IMR-90 (cell line): ENCODE results near the gene VAT1L. TPM values are rescaled to one million over a fixed set of nuclear protein-coding genes. Genes with fewer than 3 reads are reported as not detected.

Experiments used
- ATAC-seq: fragments of 200-7000 bp; cut with Tn5 transposase; 2 replicates; pipeline ENCODE4 v1.9.1; 2020; ENCODE audit warnings: low read depth, mild to moderate bottlenecking, moderate library complexity
- BruUV-seq: library from RNA; stranded (reverse); fragments of 400-500 nt; replicated peaks from 2 replicates; lab custom pipeline; 2021; lab: Mats Ljungman, UMichigan
- CTCF ChIA-PET: fragments of 300-600 bp; formaldehyde crosslinking; extraction: SDS; loops from one replicate; lab custom pipeline; 2021; ENCODE audit warnings: antibody characterized with exemption; lab: Yijun Ruan, JAX
- POLR2A ChIA-PET: fragments of 300-600 bp; sonication (Branson Sonifier 250); formaldehyde crosslinking; loops from one replicate; lab custom pipeline; 2022; ENCODE audit warnings: antibody characterized with exemption; ENCODE audit not compliant: unreplicated experiment; lab: Charles Lee
- DNase-seq: peaks from one replicate; pipeline ENCODE4 v3.0.0; 2013
- H2AFZ ChIP-seq: replicated peaks from 2 replicates; pipeline ENCODE3; 2013; ENCODE audit warnings: low read length, mild to moderate bottlenecking; ENCODE audit not compliant: poor library complexity
- H2AK5ac ChIP-seq: 2 replicates; pipeline ENCODE4 v1.6.1; 2013; ENCODE audit warnings: low read depth, low read length, inconsistent platforms
- H2AK9ac ChIP-seq: replicated peaks from 2 replicates; pipeline ENCODE3; 2013; ENCODE audit warnings: mild to moderate bottlenecking, low read depth, low read length, moderate library complexity; ENCODE audit not compliant: poor library complexity
- H2BK120ac ChIP-seq: 2 replicates; pipeline ENCODE4 v1.6.1; 2013; ENCODE audit warnings: low read depth, low read length, inconsistent platforms
- H2BK15ac ChIP-seq: 3 replicates; pipeline ENCODE4 v1.6.1; 2013; ENCODE audit warnings: low read depth, low read length, inconsistent platforms
- H2BK20ac ChIP-seq: 2 replicates; pipeline ENCODE4 v1.6.1; 2013; ENCODE audit warnings: low read depth, mild to moderate bottlenecking, inconsistent platforms, low read length, moderate library complexity
- H2BK5ac ChIP-seq: 2 replicates; pipeline ENCODE4 v1.6.1; 2013; ENCODE audit warnings: mild to moderate bottlenecking, low read depth, low read length, inconsistent platforms; ENCODE audit not compliant: poor library complexity, severe bottlenecking
- H3K14ac ChIP-seq: replicated peaks from 2 replicates; pipeline ENCODE4 v1.6.1; 2013; ENCODE audit warnings: low read depth, low read length, inconsistent platforms
- H3K18ac ChIP-seq: 2 replicates; pipeline ENCODE4 v1.6.1; 2013; ENCODE audit warnings: low read depth, low read length, control low read depth
- H3K23ac ChIP-seq: 2 replicates; pipeline ENCODE4 v1.6.1; 2013; ENCODE audit warnings: low read depth, low read length, inconsistent platforms
- H3K27ac ChIP-seq: 2 replicates; pipeline ENCODE4 v1.5.1; 2013; ENCODE audit warnings: mild to moderate bottlenecking, control low read depth, low read length; ENCODE audit not compliant: insufficient read depth
- H3K27me3 ChIP-seq: 2 replicates; pipeline ENCODE4 v1.6.1; 2013; ENCODE audit warnings: low read length; ENCODE audit not compliant: control insufficient read depth, insufficient read depth
- H3K36me3 ChIP-seq: 2 replicates; pipeline ENCODE4 v1.6.1; 2013; ENCODE audit warnings: low read length, mixed read lengths; ENCODE audit not compliant: control insufficient read depth, insufficient read depth
- H3K4ac ChIP-seq: 2 replicates; pipeline ENCODE4 v1.6.1; 2013; ENCODE audit warnings: low read depth, low read length, inconsistent platforms
- H3K4me1 ChIP-seq: 2 replicates; pipeline ENCODE4 v1.6.1; 2013; ENCODE audit warnings: low read length, mixed read lengths; ENCODE audit not compliant: control insufficient read depth, insufficient read depth
- H3K4me2 ChIP-seq: 2 replicates; pipeline ENCODE4 v1.6.1; 2013; ENCODE audit warnings: low read depth, mild to moderate bottlenecking, control low read depth, low read length, moderate library complexity
- H3K4me3 ChIP-seq: 2 replicates; pipeline ENCODE4 v1.5.1; 2013; ENCODE audit warnings: low read depth, mild to moderate bottlenecking, control low read depth, low read length, moderate library complexity; ENCODE audit not compliant: insufficient read depth
- H3K56ac ChIP-seq: 2 replicates; pipeline ENCODE4 v1.6.1; 2013; ENCODE audit warnings: low read length, inconsistent platforms; ENCODE audit not compliant: insufficient read depth; ENCODE audit errors: extremely low read depth
- H3K79me1 ChIP-seq, 2 experiments: 2 replicates each; pipeline ENCODE4 v1.6.1; 2013; ENCODE audit warnings: low read length in 2 of 2, inconsistent platforms in 1 of 2, low read depth in 1 of 2
- H3K9ac ChIP-seq: 2 replicates; pipeline ENCODE4 v1.6.1; 2013; ENCODE audit warnings: low read depth, low read length, control low read depth
- H3K9me1 ChIP-seq: 2 replicates; pipeline ENCODE4 v1.6.1; 2013; ENCODE audit warnings: low read length, inconsistent platforms; ENCODE audit not compliant: insufficient read depth
- H3K9me3 ChIP-seq: 2 replicates; pipeline ENCODE4 v1.6.1; 2013; ENCODE audit warnings: low read length; ENCODE audit not compliant: control insufficient read depth, insufficient read depth
- H4K20me1 ChIP-seq: 2 replicates; pipeline ENCODE4 v1.6.1; 2013; ENCODE audit warnings: low read length, inconsistent platforms; ENCODE audit not compliant: insufficient read depth
- H4K5ac ChIP-seq: 2 replicates; pipeline ENCODE4 v1.6.1; 2013; ENCODE audit warnings: mild to moderate bottlenecking, low read depth, low read length, control low read depth
- H4K8ac ChIP-seq, 2 experiments: 2 replicates each; pipeline ENCODE4 v1.6.1; 2013; ENCODE audit warnings: low read depth in 2 of 2, low read length in 2 of 2, control low read depth in 1 of 2, inconsistent platforms in 1 of 2
- H4K91ac ChIP-seq: 2 replicates; pipeline ENCODE4 v1.6.1; 2013; ENCODE audit warnings: low read depth, low read length, inconsistent platforms; ENCODE audit not compliant: insufficient read depth
- BHLHE40 ChIP-seq: fragments of 150-350 bp; IDR thresholded peaks from 2 replicates; pipeline ENCODE4 v1.6.1; 2016; ENCODE audit warnings: mild to moderate bottlenecking, low read depth, low read length
- MXI1 ChIP-seq: IDR thresholded peaks from 2 replicates; pipeline ENCODE4 v1.6.1; 2012; ENCODE audit warnings: low read depth, mild to moderate bottlenecking, low read length, moderate library complexity, borderline replicate concordance
- RCOR1 ChIP-seq: IDR thresholded peaks from 2 replicates; pipeline ENCODE4 v1.6.1; 2012; ENCODE audit warnings: mild to moderate bottlenecking, low read length, improper control_type of control experiment; ENCODE audit not compliant: insufficient replicate concordance
- SMC3 ChIP-seq: fragments of 150-350 bp; IDR thresholded peaks from 2 replicates; pipeline ENCODE4 v1.6.1; 2016; ENCODE audit warnings: low read depth, mild to moderate bottlenecking, antibody characterized with exemption, low read length, moderate library complexity
- WGBS, 2 experiments: methylation state at CpG; one replicate each; pipeline versions ENCODE4 v1.1.5 to v1.1.7; 2013; ENCODE audit warnings: missing lambda C conversion rate in 2 of 2; ENCODE audit not compliant: insufficient read length in 1 of 2; ENCODE audit errors: extremely low coverage in 2 of 2; 5-methylcytosine and 5-hydroxymethylcytosine counted together
- dilution Hi-C: fragments of 300-500 bp; cut with HindIII; formaldehyde crosslinking; loops from one replicate; pipeline ENCODE4 v1.14.3; 2018; ENCODE audit warnings: low sequenced_read_pairs; ENCODE audit not compliant: unreplicated experiment
- in situ Hi-C: fragments of 300-500 bp; cut with MboI; formaldehyde crosslinking; loops from 3 replicates; pipeline ENCODE4 v1.14.3; 2019; ENCODE audit warnings: low sequenced_read_pairs, inconsistent platforms, mixed read lengths
- intact Hi-C: fragments of 100-400 bp; cut with micrococcal nuclease; formaldehyde crosslinking; loops from 2 replicates; pipeline ENCODE4 v1.10.0; 2022
- polyA plus RNA-seq, 3 experiments: library from polyadenylated mRNA; depleted of rRNA; stranded (reverse); fragments of >200 nt; gene quantifications; 2 replicates each; pipeline ENCODE4 v1.2.3, GENCODE V29; 2012; ENCODE audit warnings: low replicate concordance in 1 of 3
- total RNA-seq: library from RNA; depleted of rRNA; stranded (reverse); fragments of >200 nt; gene quantifications from 2 replicates; pipeline ENCODE4 v1.2.3, GENCODE V29; 2012

VAT1L gene
- total and polyA plus RNA-seq, 2 of the 4 experiments (the other 2 are of a cell fraction): 15.4 to 18.5 TPM

DNA sequence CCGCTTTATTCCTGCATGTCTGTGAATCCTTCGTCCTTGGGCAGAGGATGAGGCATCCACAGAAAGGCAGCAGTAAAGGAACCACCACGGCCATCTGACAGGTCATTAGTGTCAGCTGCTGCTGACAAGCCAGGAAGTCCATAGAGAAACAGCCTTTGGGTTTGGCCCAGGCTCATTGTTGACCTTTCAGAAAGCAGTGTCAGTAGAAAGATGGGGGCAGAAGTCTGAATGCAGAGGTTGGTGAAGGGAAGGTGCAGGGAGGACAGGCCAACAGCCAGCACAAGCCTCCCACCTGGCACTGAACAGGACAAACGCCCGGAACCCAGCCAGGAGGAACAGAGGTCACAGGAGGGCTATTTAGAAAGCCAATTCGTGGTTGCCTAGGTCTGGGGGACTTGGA, 105.8 kb downstream of the VAT1L start:
- TF ChIP-seq RCOR1 (no peak), SMC3 (no peak), MXI1 (no peak), BHLHE40 (no peak)
- BruUV-seq: no TSS peak
- H2BK120ac ChIP-seq: no peak overlapping the region
- no peak overlapping the region for H3K4me2 ChIP-seq
- ChIA-PET CTCF (no interaction called here), POLR2A (no interaction called here)
- H3K4me3 ChIP-seq: no peak overlapping the region
- peak overlapping the region; percentile 2; the same call in 1 of the 2 replicates for H3K4ac ChIP-seq
- H4K91ac ChIP-seq: no peak overlapping the region
- no peak overlapping the region for H2AK9ac ChIP-seq
- H4K8ac ChIP-seq: no peak overlapping the region
- no peak for ATAC-seq
- intact Hi-C loops (no loop called here), dilution Hi-C loops (no loop called here), in situ Hi-C loops (no loop called here)
- H3K23ac ChIP-seq: no peak overlapping the region
- WGBS, 2 experiments: no CpG with 5 or more reads among the region's 6 CpGs
- peaks cover 20% of the 10 kb centered on the region for H3K4me1 ChIP-seq
- H4K20me1 ChIP-seq: no peaks in the 10 kb centered on the region
- H3K79me1 ChIP-seq: no peaks in the 10 kb centered on the region
- H4K5ac ChIP-seq: no peak overlapping the region
- H3K9me1 ChIP-seq: peaks cover 10% of the 10 kb centered on the region
- no peak overlapping the region for H2BK5ac ChIP-seq
- H3K9me3 ChIP-seq: no peaks in the 10 kb centered on the region
- H3K14ac ChIP-seq: no peak overlapping the region
- H3K18ac ChIP-seq: no peak overlapping the region
- no peak overlapping the region for H2BK20ac ChIP-seq
- no peak overlapping the region for H3K27ac ChIP-seq
- H3K56ac ChIP-seq: no peak overlapping the region
- DNase-seq: no peak
- no peak overlapping the region for H3K9ac ChIP-seq
- no peaks in the 10 kb centered on the region for H3K27me3 ChIP-seq
- 0 out of 2 replicates have a peak overlapping the region, but pooled peaks have one; percentile 10 for H2AK5ac ChIP-seq
- no peak overlapping the region for H2AFZ ChIP-seq
- no peak overlapping the region for H2BK15ac ChIP-seq
- no peaks in the 10 kb centered on the region for H3K36me3 ChIP-seq
